Measurements from ENCODE around the gene DOCK3.

Gene DOCK3

DNA sequence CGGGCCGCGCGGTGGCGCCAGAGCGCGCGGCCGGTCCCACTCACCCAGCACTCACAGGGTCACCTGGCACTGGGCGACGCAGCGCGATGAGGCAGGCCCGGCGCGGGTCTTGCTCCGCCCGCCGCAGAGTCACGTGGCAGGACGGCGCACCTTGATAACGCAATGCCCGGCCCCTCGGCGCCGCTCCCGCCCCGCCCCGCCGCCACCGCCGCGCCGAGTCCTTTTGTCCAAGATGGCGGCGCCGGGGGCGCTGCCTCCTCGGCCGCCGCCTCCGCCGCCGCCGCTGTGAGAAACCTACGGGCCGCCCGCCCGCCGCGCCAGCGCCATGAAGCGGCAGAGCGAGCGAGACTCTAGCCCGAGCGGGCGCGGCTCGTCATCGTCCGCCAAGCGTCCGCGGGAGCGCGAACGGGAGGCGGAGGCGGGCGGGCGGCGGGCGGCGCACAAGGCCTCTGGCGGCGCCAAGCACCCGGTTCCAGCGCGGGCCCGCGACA lies 716.4 kb downstream of the DOCK3 start, which contains the start of gene RBM15B:
Gene RBM15B, plus strand, starts transcription at position 211 of the 491 bp plus-strand sequence. Its CDS starts 115 bp downstream, at position 326.
- DNase-seq (ENCODE audit: low spot score): peak; percentile 98
- TF ChIP-seq, protein P1, sequence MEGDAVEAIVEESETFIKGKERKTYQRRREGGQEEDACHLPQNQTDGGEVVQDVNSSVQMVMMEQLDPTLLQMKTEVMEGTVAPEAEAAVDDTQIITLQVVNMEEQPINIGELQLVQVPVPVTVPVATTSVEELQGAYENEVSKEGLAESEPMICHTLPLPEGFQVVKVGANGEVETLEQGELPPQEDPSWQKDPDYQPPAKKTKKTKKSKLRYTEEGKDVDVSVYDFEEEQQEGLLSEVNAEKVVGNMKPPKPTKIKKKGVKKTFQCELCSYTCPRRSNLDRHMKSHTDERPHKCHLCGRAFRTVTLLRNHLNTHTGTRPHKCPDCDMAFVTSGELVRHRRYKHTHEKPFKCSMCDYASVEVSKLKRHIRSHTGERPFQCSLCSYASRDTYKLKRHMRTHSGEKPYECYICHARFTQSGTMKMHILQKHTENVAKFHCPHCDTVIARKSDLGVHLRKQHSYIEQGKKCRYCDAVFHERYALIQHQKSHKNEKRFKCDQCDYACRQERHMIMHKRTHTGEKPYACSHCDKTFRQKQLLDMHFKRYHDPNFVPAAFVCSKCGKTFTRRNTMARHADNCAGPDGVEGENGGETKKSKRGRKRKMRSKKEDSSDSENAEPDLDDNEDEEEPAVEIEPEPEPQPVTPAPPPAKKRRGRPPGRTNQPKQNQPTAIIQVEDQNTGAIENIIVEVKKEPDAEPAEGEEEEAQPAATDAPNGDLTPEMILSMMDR (IDR thresholded peaks at IDR 0.05; ENCODE audit: borderline replicate concordance, control extremely low read depth, extremely low read depth, insufficient read depth, missing control alignments): peak; percentile 98
- in situ Hi-C loops (cut with MboI; ENCODE audit: low sequenced_read_pairs, unreplicated experiment): no loop called here

DNA sequence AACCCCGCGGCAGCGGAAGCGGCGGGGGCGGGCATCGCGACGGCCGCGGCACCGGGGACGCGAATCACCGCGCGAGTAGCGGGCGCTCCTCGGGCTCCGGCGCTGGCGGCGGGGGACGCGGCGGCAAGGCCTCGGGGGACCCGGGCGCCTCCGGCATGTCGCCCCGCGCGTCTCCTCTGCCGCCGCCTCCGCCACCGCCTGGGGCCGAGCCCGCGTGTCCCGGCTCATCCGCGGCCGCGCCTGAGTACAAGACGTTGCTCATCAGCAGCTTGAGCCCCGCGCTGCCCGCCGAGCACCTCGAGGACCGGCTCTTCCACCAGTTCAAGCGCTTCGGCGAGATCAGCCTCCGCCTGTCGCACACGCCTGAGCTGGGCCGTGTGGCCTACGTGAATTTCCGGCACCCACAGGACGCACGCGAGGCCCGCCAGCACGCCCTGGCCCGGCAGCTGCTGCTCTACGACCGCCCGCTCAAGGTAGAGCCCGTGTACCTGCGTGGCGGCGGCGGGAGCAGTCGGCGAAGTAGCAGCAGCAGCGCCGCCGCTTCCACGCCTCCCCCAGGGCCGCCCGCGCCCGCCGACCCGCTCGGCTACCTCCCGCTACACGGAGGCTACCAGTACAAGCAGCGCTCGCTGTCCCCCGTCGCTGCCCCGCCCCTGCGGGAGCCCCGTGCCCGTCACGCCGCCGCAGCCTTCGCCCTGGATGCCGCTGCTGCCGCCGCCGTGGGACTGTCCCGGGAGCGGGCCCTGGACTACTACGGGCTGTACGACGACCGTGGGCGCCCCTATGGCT lies 717.0 kb downstream of the DOCK3 start:
- TF ChIP-seq, protein P1 (IDR thresholded peaks at IDR 0.05; ENCODE audit: borderline replicate concordance, control extremely low read depth, extremely low read depth, insufficient read depth, missing control alignments): no peak
- DNase-seq (ENCODE audit: low spot score): peak; percentile 59
- in situ Hi-C loops (cut with MboI; ENCODE audit: low sequenced_read_pairs, unreplicated experiment): no loop called here

DNA sequence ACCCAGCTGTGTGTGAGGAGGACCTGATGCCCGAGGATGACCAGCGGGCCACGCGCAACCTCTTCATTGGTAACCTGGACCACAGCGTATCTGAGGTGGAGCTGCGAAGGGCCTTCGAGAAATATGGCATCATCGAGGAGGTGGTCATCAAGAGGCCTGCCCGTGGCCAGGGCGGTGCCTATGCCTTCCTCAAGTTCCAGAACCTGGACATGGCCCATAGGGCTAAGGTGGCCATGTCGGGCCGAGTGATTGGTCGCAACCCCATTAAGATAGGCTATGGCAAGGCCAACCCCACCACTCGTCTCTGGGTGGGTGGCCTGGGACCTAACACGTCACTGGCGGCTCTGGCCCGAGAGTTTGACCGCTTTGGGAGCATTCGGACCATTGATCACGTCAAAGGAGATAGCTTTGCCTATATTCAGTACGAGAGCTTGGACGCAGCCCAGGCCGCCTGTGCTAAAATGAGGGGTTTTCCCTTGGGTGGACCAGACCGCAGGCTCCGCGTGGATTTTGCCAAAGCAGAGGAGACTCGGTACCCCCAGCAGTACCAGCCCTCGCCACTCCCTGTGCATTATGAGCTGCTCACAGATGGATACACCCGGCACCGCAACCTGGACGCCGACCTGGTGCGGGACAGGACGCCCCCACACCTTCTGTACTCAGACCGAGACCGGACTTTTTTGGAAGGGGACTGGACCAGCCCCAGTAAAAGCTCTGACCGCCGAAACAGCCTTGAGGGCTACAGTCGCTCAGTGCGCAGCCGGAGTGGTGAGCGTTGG lies 717.8 kb downstream of the DOCK3 start:
- TF ChIP-seq, protein P1 (IDR thresholded peaks at IDR 0.05; ENCODE audit: borderline replicate concordance, control extremely low read depth, extremely low read depth, insufficient read depth, missing control alignments): no peak
- DNase-seq (ENCODE audit: low spot score): no peak
- in situ Hi-C loops (cut with MboI; ENCODE audit: low sequenced_read_pairs, unreplicated experiment): no loop called here

DNA sequence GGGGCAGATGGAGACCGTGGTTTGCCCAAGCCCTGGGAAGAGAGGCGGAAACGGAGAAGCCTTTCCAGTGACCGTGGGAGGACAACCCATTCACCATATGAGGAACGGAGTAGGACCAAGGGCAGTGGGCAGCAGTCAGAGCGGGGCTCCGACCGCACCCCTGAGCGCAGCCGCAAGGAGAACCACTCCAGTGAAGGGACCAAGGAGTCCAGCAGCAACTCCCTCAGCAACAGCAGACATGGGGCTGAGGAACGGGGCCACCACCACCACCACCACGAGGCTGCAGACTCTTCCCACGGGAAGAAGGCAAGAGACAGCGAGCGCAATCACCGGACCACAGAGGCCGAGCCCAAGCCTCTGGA lies 718.4 kb downstream of the DOCK3 start:
- TF ChIP-seq, protein P1 (IDR thresholded peaks at IDR 0.05; ENCODE audit: borderline replicate concordance, control extremely low read depth, extremely low read depth, insufficient read depth, missing control alignments): no peak
- no peak for DNase-seq (ENCODE audit: low spot score)
- in situ Hi-C loops (cut with MboI; ENCODE audit: low sequenced_read_pairs, unreplicated experiment): no loop called here

DNA sequence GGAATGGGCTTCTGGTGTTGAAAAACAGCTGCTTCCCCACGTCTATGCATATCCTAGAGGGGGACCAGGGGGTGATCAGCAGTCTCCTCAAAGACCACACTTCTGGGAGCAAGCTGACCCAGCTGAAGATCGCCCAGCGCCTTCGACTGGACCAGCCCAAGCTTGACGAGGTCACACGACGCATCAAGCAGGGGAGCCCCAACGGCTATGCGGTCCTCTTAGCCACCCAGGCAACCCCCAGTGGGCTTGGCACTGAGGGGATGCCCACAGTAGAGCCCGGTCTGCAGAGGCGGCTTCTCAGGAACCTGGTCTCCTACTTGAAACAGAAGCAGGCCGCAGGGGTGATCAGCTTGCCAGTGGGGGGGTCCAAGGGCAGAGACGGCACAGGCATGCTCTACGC lies 718.8 kb downstream of the DOCK3 start:
- no peak for DNase-seq (ENCODE audit: low spot score)
- TF ChIP-seq, protein P1 (IDR thresholded peaks at IDR 0.05; ENCODE audit: borderline replicate concordance, control extremely low read depth, extremely low read depth, insufficient read depth, missing control alignments): no peak
- in situ Hi-C loops (cut with MboI; ENCODE audit: low sequenced_read_pairs, unreplicated experiment): no loop called here

DNA sequence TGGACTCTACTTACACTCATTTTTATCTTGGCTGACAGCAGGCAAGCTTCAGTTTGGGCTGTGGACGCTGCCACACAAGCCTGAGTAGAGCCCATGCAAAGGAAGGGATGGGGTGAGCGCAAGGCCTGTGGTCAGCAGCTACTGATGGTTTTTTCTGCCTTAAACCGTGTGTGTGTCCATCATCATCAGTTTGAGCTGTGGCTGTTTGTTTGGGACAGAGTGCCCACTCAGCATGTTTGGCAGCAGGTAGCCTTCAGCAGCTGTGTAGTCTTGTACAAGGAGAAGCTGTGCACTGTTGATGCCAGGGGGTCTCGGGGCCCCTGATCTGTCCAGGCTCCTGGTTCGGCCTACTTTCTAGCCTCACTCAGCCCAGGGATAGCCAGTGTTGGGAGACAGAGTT lies 719.8 kb downstream of the DOCK3 start:
- TF ChIP-seq, protein P1 (IDR thresholded peaks at IDR 0.05; ENCODE audit: borderline replicate concordance, control extremely low read depth, extremely low read depth, insufficient read depth, missing control alignments): no peak
- no peak for DNase-seq (ENCODE audit: low spot score)
- in situ Hi-C loops (cut with MboI; ENCODE audit: low sequenced_read_pairs, unreplicated experiment): no loop called here
